NCI-H2107 treated with DMSO at 0.1 percent for 48 hours (cell line): ENCODE data around the gene CGNL1.

ENCODE experiments used
- DNase-seq: peaks from one replicate; lab custom pipeline; 2025; ENCODE audit not compliant: unreplicated experiment; lab: John Stamatoyannopoulos, UW

The CGNL1 gene

DNA sequence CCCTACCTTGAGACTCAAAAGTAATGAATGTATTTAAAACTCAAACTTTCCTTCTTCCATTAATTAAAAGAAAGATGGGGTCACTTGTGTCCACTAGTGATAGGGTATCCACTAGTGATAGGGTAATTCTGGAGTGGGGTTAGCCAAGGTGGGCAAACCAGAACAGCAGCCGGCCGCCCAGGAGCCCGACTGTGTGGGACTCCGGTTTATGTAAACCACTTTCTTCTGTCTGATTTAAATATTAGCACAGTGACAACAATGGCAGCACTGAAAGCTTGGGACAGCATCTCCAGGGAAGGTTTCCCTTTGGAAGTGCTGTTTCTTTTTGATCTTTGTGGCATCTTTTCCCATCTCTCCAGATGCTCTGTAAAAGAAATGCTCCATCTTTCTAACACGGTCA, 216.1 kb downstream of the CGNL1 start:
- DNase-seq: no peak

DNA sequence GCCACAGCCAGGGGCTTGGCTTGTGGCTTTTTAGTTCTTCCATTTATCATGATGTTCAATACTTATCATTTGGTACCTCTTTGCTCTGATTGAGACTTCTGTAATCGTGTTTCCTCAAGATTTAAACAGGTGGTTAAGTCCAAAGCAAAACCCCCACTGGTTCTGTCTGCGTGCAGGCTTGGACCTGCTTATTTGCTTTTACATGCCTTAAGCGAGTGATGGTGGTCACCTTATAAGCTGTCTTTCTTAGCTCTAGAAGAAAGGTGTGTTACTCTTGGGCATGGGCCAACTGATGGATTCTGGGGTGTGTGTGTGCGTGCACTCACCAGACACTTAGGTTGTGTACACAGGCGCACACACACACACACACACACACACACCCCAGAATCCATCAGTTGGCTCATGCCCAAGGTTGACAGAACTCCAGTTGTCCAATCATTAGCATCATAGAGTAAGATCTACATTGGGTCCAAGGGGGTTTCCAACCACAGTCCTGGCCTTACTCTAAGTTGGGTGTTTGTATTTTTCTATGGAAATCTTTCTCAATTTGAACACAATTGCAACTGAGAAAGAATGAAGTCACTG, 216.6 kb downstream of the CGNL1 start:
- DNase-seq: no peak

DNA sequence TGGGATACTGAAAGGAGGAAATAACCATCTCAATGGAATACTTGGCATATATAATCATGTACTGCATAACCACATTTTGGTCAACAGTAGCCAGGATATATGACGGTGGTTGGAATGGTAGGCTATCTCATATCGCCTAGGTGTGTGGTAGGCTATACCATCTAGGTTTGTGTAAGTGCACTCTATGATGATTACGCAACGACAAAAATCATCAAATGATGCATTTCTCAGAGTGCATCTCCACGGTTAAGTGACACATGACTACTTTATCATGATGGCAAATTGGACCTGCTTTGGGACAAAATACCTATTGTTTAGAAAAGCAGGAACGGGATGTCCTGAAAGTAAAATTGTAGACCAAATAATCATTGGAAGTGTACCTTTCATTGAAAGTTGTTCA, 218.2 kb downstream of the CGNL1 start:
- DNase-seq: no peak

DNA sequence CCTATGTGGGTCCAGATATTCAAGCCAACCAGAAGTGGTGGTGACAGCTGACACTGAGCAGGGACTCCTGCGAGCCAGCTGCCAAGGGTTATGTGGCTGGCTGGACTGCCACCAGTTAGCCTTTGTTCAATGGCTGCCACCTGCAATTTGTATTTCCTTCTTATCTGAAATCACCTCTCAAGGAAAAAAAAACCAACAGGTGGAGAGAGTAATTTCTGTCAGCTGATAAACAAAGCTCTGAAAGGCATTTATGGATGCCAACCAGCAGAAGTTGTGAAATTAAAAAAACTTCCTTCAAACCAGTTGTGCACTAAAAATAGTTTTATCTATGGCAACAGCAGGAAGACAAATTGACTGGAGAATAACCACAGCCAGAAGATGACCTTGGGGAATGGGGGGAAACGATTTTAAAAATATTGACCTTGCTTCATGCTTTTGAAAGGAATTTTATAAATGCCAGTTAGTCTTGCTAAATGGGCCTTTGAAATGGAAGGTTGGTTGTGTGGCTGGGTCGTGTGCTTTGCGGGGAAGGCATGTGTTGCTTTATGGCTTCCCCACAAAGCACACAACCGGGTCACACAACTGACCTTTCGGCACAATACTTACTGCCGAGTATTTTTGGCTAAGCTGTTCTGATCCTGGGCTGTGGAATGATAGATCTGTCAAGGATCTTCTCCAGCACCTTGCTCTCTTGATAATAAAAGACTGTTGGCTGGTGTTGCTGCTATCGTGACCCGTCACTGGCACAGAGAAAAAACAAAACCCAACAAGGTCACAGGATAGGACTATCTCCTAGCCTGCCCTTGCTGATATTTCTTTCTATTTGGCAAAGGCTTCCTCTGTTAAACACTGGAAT, 218.9 kb downstream of the CGNL1 start:
- DNase-seq: peak; percentile 23

DNA sequence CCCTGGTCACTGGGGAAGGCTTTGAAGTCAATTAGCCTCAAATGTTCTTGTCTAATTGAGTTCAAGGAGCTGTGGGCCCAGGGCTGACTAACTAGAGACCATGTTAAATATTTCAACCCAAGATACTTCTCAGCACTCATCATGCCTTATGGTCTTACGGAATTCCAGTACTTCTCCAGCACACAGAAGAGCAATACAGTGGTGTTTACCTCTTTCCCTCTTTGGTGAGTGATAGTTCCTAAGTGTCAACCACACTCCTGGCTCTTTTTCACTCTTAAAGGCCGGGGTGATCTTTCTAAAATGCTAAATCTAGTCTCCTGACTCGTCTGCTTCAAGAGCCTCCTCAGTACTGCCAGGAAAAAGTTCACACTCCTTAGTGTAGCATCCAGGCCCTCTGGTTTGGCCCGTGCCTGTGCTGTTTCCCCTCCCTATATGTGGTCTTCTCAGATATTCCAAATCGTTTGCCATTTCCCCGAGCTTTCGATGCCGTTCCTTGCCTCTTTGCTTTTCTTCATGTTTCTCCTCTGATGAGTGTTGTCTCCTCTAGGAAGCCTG, 220.1 kb downstream of the CGNL1 start:
- no peak for DNase-seq

DNA sequence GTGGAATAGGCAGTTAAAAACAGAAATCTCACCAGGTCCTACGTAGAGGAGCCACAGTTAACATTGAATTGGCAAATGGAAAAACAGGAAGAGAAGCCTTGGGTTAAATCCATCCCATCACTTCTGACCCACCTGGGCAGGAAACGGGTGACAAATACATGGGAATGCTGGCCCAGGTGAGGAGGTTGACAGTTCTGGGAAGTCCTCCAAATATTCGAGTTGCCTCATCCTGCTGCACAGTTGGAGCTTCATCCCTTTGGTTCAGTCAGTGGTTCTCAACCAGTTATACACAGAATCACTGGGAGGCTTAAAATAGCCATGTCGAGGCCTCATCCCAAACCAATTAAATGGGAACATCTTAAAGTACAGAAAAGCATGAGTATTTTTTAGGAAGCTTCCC, 220.7 kb downstream of the CGNL1 start:
- DNase-seq: no peak

DNA sequence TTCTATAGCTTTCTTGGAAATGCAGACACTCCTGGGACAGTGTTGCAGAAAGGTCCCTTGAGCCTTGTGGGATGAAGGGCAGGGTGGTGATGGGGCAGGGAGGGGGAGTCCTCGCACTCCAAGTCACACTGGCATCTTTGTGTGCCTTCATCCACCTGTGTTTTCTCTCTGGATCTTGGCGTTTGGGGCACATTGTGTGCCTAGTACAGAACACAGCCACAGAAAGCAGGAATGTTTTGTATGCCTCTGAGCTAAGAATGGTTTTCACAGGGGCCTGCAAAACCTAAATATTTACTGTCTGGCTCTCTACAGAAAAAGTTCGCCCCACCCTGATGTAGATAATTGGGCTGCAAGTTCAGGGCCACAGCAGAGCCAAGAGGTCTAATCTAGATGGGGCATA, 221.1 kb downstream of the CGNL1 start:
- no peak for DNase-seq

DNA sequence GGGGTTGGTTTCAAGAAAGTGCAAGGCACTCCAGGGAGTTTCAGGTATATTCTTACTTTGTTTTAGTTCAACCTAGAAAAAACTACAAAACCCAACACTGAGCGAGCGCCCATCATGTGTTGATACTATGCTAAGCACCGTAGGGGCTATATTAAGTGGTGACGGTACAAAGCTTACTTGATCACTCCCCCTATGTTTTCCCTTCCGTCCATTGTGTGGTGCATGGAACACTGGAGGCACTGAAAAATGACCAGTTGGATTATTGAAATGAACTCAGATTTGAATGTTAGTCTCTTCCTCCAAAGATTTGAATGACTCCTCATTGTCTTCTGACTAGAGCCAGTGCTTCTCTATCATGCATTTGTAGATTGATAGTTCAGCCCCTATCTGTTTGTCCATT, 222.0 kb downstream of the CGNL1 start:
- DNase-seq: no peak

DNA sequence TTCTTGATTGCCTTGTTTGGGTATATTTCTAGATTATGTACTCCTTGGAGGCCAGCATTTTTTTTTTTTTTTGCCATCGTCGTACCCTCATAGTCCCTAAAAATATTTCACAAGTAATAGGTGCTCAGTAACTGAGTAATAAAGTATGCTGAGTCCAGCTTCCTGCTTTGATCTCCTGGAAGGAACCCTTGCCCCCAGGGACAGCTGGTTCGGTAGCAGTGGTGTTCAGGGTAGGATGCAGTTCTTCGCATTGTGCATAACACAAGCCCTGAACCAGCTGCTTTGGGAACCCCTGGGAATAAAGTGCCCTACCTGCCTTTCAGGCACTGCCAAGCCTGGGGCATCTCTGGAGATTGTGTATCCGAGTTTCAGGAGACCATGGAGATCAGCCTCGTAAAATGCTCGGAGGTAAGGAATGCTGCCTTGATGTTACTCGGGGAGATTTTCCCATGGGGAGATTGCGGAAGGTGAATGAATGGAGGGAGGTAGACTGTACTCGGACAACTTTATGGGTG, 223.0 kb downstream of the CGNL1 start:
- DNase-seq: no peak

DNA sequence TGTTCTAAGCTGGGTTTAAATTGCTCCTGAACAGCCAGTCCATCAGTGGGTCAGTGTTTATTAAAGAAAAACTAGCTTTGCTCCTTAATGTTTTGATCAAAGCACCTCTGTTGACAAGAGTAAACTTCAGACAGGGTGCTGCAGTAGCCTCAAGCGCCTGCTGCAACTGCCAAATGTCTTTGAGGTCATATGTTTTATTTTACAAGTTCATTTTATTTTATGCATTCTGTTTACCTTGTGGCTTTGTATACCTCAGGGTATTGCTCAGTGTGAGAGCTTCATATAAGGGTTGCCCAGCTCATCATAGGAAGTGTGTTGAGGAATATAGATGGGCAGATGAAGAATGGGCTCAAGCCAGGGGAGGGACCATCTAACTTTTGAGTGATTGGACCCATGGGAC, 223.9 kb downstream of the CGNL1 start:
- no peak for DNase-seq
